Pancreas (tissue), 10 donors: ENCODE results near the gene DYNLRB1. TPM values are rescaled to one million over a fixed set of nuclear protein-coding genes. Genes with fewer than 3 reads are reported as not detected.

Experiments used
- ATAC-seq, 4 donors: fragments of 200-7000 bp; cut with Tn5 transposase; one replicate each; pipeline versions ENCODE4 v1.8.0 to v1.9.1; 2020; ENCODE audit warnings: mild to moderate bottlenecking in 4 of 4, moderate library complexity in 4 of 4
- DNase-seq, 6 donors: peaks; one replicate each; pipeline ENCODE4 v3.0.0-alpha.2; 2020
- FAIRE-seq: peaks from 2 replicates; lab custom pipeline; 2012; peaks lifted over from hg19 to GRCh38; lab: Jason Lieb, UNC
- H3K27ac ChIP-seq, 4 donors: fragments of 200-600 bp; sonication (generic); 1 replicate in 3 of 4; 2 replicates in 1 of 4; pipeline versions ENCODE4 v1.5.0 to v1.8.0; 2020
- H3K27me3 ChIP-seq, 4 donors: fragments of 200-600 bp; one replicate each; pipeline ENCODE4 v1.8.0; 2021
- H3K36me3 ChIP-seq, 3 donors: fragments of 200-600 bp; sonication (generic) in 1 of 3; one replicate each; pipeline versions ENCODE4 v1.5.0 to v1.8.0; 2020 to 2021
- H3K4me1 ChIP-seq, 3 donors: fragments of 200-600 bp; one replicate each; pipeline ENCODE4 v1.8.0; 2021
- H3K4me3 ChIP-seq, 4 donors: fragments of 200-600 bp; sonication (generic) in 2 of 4; one replicate each; pipeline versions ENCODE4 v1.5.0 to v1.8.0; 2020 to 2021
- H3K9me3 ChIP-seq, 4 donors: fragments of 200-600 bp; one replicate each; pipeline ENCODE4 v1.8.0; 2021
- CTCF ChIP-seq, 4 donors: fragments of 200-600 bp; sonication (generic) in 3 of 4; IDR thresholded peaks; one replicate each; pipeline versions ENCODE4 v1.5.0 to v1.8.0; 2021; ENCODE audit warnings: antibody characterized with exemption in 4 of 4
- WGBS, 2 donors: extraction: QIAGEN DNeasy Blood & Tissue Kit; methylation state at CpG; one replicate each; pipeline ENCODE4 v1.1.7; 2013; 5-methylcytosine and 5-hydroxymethylcytosine counted together
- intact Hi-C, 3 donors: fragments of 100-400 bp; cut with DNase I; formaldehyde crosslinking; loops; one replicate each; pipeline versions ENCODE4 v1.11.1 to v1.14.2; 2022
- polyA plus RNA-seq, 2 donors: library from polyadenylated mRNA; stranded (reverse); fragments of 200-250 nt; gene quantifications; one replicate each; pipeline ENCODE4 v1.2.3, GENCODE V29; 2013
- total RNA-seq, 6 donors: library from RNA; stranded (reverse); fragmentation: NEBNext Ultra II Directional in 4 of 6; extraction: Animal tissue kit (Norgen Biotek cat#: 25700) in 4 of 6; gene quantifications; one replicate each; pipeline versions ENCODE4 v1.2.1 to v1.2.4, GENCODE V29; 2021 to 2023
- donor health status: healthy with polysubstance abuse.
- donor health status: DM: no; HTN: no; CAD: no; lungs with moderate emphysema.
- donor health status: DM: no; HTN: no; CAD: no.
- donor health status: control.
- donor health status: control.
- donor health status: Bipolar disorder and iron deficiency.
- donor health status: DM: yes; HTN: yes; CAD: no.
- donor health status: DM: no; HTN: no; CAD: no.
- donor health status: DM: no; HTN: no; CAD: no.
- donor health status: DM: yes; HTN: yes; CAD: no.

The DYNLRB1 gene
- total and polyA plus RNA-seq, 8 donors: 26.9 to 178 (median 41.6) TPM

GRCh38 chr20:34500823-34501222 lies 15.4 kb upstream of the DYNLRB1 start:
- 97 to 100% methylated on average over 1 of the region's 1 CpG for WGBS, 2 donors
- TF ChIP-seq CTCF (IDR thresholded peaks at IDR 0.05): no peak
- no peaks in the 10 kb centered on the region for H3K27me3 ChIP-seq
- H3K4me3 ChIP-seq: no peak overlapping the region
- H3K4me1 ChIP-seq: no peaks in the 10 kb centered on the region
- FAIRE-seq: no peak
- ATAC-seq: no peak
- no peak for DNase-seq
- peaks cover 0 to 12% (median 3%) of the 10 kb centered on the region in 3 donors for H3K36me3 ChIP-seq
- intact Hi-C loops: no loop called here
- no peak overlapping the region for H3K27ac ChIP-seq
- H3K9me3 ChIP-seq: no peaks in the 10 kb centered on the region

GRCh38 chr20:34506480-34506879 lies 9.7 kb upstream of the DYNLRB1 start:
- H3K36me3 ChIP-seq: peaks cover 0 to 23% (median 11%) of the 10 kb centered on the region in 3 donors
- 96 to 98% methylated on average over 3 of the region's 3 CpGs for WGBS, 2 donors
- no peaks in the 10 kb centered on the region for H3K9me3 ChIP-seq
- intact Hi-C loops: no loop called here
- H3K27ac ChIP-seq: no peak overlapping the region
- FAIRE-seq: no peak
- DNase-seq: no peak
- no peak for TF ChIP-seq CTCF (IDR thresholded peaks at IDR 0.05)
- H3K4me1 ChIP-seq: no peaks in the 10 kb centered on the region
- no peak for ATAC-seq
- H3K27me3 ChIP-seq: no peaks in the 10 kb centered on the region
- no peak overlapping the region for H3K4me3 ChIP-seq

- Histone ChIP-seq H3K27me3 (no peaks in the 10 kb centered on the region), H3K27ac (no peak overlapping the region), H3K36me3 (peaks cover 0 to 23% (median 11%) of the 10 kb centered on the region in 3 donors), H3K4me3 (no peak overlapping the region), H3K9me3 (no peaks in the 10 kb centered on the region), H3K4me1 (no peaks in the 10 kb centered on the region)
- DNase-seq (no peak), ATAC-seq (no peak), FAIRE-seq (no peak)
- intact Hi-C loops: no loop called here
- TF ChIP-seq CTCF (IDR thresholded peaks at IDR 0.05): no peak
- 73 to 85% methylated on average over 4 of the region's 4 CpGs for WGBS, 2 donors
Observed at GRCh38 chr20:34507702-34508413, 8.4 kb upstream of the DYNLRB1 start.

- Histone ChIP-seq H3K27ac (no peak overlapping the region), H3K9me3 (no peaks in the 10 kb centered on the region), H3K27me3 (no peaks in the 10 kb centered on the region), H3K36me3 (peaks cover 0 to 13% (median 8%) of the 10 kb centered on the region in 3 donors), H3K4me3 (no peak overlapping the region), H3K4me1 (no peaks in the 10 kb centered on the region)
- intact Hi-C loops: no loop called here
- FAIRE-seq (no peak), DNase-seq (no peak), ATAC-seq (no peak)
- TF ChIP-seq CTCF (IDR thresholded peaks at IDR 0.05): no peak
- 93 to 98% methylated on average over 1 of the region's 1 CpG for WGBS, 2 donors
Observed at GRCh38 chr20:34510575-34510974, 5.6 kb upstream of the DYNLRB1 start.

- intact Hi-C loops: no loop called here
- H3K36me3 ChIP-seq: peaks cover 0 to 8% (median 0%) of the 10 kb centered on the region in 3 donors
- TF ChIP-seq CTCF (IDR thresholded peaks at IDR 0.05): no peak
- H3K4me3 ChIP-seq: no peak overlapping the region
- no peaks in the 10 kb centered on the region for H3K9me3 ChIP-seq
- H3K27me3 ChIP-seq: no peaks in the 10 kb centered on the region
- no peak for ATAC-seq
- no peak for DNase-seq
- WGBS, 2 donors: 67 to 76% methylated on average over 3 of the region's 3 CpGs
- H3K4me1 ChIP-seq: no peaks in the 10 kb centered on the region
- peak overlapping the region in 1 of 4 donors; percentile 12 for H3K27ac ChIP-seq
- FAIRE-seq: no peak
Observed at GRCh38 chr20:34511891-34512265, 4.3 kb upstream of the DYNLRB1 start.
